Right lobe of liver (tissue), 6 donors: Measurements from ENCODE around the gene GID8. TPM values are rescaled to one million over a fixed set of nuclear protein-coding genes. Genes with fewer than 3 reads are reported as not detected.

ENCODE experiments used
- ATAC-seq, 4 donors: fragments of 200-7000 bp; cut with Tn5 transposase; one replicate each; pipeline ENCODE4 v1.9.1; 2020; ENCODE audit warnings: mild to moderate bottlenecking in 4 of 4, moderate library complexity in 4 of 4
- DNase-seq, 3 donors: peaks; one replicate each; pipeline ENCODE4 v3.0.0-alpha.2; 2020
- H3K27ac ChIP-seq, 3 donors: fragments of 200-600 bp; one replicate each; pipeline ENCODE4 v1.8.0; 2022
- H3K27me3 ChIP-seq, 2 donors: fragments of 200-600 bp; one replicate each; pipeline ENCODE4 v1.8.0; 2022
- H3K36me3 ChIP-seq, 4 donors: fragments of 200-600 bp; sonication (generic) in 1 of 4; one replicate each; pipeline versions ENCODE4 v1.5.1 to v1.8.0; 2017 to 2022; ENCODE audit warnings: control low read depth in 1 of 4
- H3K4me1 ChIP-seq, 4 donors: fragments of 200-600 bp; sonication (generic) in 1 of 4; one replicate each; pipeline versions ENCODE4 v1.5.1 to v1.8.0; 2017 to 2022; ENCODE audit warnings: control low read depth in 1 of 4
- H3K4me3 ChIP-seq, 3 donors: fragments of 200-600 bp; one replicate each; pipeline ENCODE4 v1.8.0; 2022
- H3K9me3 ChIP-seq, 4 donors: fragments of 200-600 bp; sonication (generic) in 1 of 4; one replicate each; pipeline versions ENCODE4 v1.5.1 to v1.8.0; 2017 to 2022; ENCODE audit warnings: control low read depth in 1 of 4
- POLR2A ChIP-seq: fragments of 450-650 bp; IDR thresholded peaks from one replicate; pipeline ENCODE4 v1.6.1; 2017; ENCODE audit warnings: antibody characterized with exemption, mild to moderate bottlenecking
- WGBS: methylation state at CpG from one replicate; pipeline ENCODE4 v1.1.6; 2018; ENCODE audit warnings: low coverage, low lambda C conversion rate; ENCODE audit not compliant: insufficient coverage; ENCODE audit errors: missing lambda C conversion rate; 5-methylcytosine and 5-hydroxymethylcytosine counted together
- intact Hi-C, 2 donors: fragments of 100-400 bp; cut with DNase I; formaldehyde crosslinking; loops; one replicate each; pipeline versions ENCODE4 v1.11.2 to v1.14.1; 2022
- total RNA-seq, 6 experiments: library from RNA; depleted of rRNA in 2 of 6; stranded (reverse); fragments of >200 nt in 2 of 6; fragmentation: NEBNext Ultra II Directional in 3 of 6; extraction: Animal tissue kit (Norgen Biotek cat#: 25700) in 3 of 6; gene quantifications; one replicate each; pipeline versions ENCODE4 v1.1.0 to v1.2.4, GENCODE V29; 2016 to 2023
- TF ChIP-seq, protein P1 (sequence below), 4 donors: fragments of 200-600 bp in 3 of 4; fragments of 450-650 bp in 1 of 4; IDR thresholded peaks; one replicate each; pipeline versions ENCODE4 v1.5.1 to v1.8.0; 2016 to 2022; ENCODE audit warnings: antibody characterized with exemption in 4 of 4, mild to moderate bottlenecking in 2 of 4
- donor health status: DM: no; HTN: yes; CAD: no.
- donor health status: DM: no; HTN: no; CAD: no.
- donor health status: DM: no; HTN: no; CAD: no.
- donor health status: DM: no; HTN: yes; CAD: no.
- donor health status: DM: no; HTN: yes; CAD: no.

Gene GID8
- total RNA-seq, 6 experiments from 2014 or later = 12.6 to 18.9 (median 15.1) TPM

DNA sequence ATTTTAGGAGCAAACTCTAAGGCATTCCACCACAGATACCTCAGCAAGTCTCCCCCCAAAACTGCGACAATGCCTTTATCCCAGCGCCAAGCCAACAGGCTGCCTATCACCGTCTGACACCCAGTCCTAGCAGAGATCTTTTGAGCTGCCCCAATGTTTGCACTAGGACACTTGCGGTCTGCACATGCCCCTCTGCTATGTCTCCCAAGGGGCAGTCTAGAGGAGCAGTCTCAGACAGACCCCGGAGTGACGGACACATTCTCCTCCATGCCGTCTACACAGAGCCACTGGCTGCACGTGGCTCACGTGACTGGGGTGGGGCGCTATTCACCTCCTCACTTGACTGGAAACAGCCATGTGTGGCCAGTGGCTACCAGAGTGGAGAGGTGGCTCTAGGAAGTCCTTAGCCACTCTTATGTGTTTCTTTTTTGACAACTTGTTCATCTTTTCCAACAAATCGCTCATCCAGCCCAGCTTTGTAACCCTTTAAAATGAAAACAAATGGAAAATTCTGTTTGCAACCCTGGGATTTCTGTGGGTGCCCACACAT, 27.7 kb upstream of the GID8 start:
- peaks cover 0 to 23% (median 7%) of the 10 kb centered on the region in 4 donors for H3K4me1 ChIP-seq
- WGBS = 93% methylated on average over 6 of the region's 11 CpGs
- peaks cover 10 to 79% (median 51%) of the 10 kb centered on the region in 4 donors for H3K36me3 ChIP-seq
- H3K9me3 ChIP-seq = no peaks in the 10 kb centered on the region
- TF ChIP-seq POLR2A = no peak
- TF ChIP-seq, protein P1, sequence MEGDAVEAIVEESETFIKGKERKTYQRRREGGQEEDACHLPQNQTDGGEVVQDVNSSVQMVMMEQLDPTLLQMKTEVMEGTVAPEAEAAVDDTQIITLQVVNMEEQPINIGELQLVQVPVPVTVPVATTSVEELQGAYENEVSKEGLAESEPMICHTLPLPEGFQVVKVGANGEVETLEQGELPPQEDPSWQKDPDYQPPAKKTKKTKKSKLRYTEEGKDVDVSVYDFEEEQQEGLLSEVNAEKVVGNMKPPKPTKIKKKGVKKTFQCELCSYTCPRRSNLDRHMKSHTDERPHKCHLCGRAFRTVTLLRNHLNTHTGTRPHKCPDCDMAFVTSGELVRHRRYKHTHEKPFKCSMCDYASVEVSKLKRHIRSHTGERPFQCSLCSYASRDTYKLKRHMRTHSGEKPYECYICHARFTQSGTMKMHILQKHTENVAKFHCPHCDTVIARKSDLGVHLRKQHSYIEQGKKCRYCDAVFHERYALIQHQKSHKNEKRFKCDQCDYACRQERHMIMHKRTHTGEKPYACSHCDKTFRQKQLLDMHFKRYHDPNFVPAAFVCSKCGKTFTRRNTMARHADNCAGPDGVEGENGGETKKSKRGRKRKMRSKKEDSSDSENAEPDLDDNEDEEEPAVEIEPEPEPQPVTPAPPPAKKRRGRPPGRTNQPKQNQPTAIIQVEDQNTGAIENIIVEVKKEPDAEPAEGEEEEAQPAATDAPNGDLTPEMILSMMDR (IDR thresholded peaks at IDR 0.05) = no peak
- ATAC-seq (no peak), DNase-seq (no peak)
- H3K27ac ChIP-seq = no peak overlapping the region
- no peak overlapping the region for H3K4me3 ChIP-seq
- intact Hi-C loops = no loop called here
- no peaks in the 10 kb centered on the region for H3K27me3 ChIP-seq

DNA sequence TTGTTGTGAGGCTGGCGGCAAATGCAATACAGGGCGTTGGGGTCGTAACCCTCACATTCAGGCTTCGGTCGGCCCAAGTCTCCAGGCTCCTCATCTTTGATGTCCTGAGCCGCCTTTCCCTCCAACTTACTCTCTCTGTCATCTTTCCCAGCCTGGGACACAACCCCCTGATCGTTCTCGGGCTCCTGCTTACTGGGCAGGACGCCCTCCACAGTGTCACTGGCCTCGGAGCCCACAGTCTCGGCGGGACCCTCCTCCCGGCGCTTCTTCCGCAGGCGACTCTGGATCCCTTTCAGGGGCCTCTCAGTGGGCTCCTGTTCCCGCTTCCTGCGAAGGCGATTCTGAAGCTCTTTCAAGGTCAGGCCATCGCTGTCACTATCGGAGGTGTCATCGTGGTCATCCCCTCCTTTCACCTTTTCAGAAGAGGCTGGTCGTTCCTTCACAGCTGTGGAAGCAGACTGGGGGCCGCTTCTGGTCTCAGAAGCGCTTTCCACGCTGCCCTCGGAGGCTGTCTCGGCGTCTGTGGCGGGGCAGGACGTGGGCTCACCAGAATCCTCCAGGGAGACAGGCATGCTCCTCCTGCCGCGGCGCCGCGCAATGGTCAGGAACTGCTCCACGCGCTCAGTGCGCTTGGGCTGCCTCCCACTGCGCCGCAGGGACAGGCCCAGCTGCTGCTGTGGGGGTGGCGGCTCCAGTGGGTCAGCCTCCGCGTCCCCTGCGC, 27.0 kb upstream of the GID8 start:
- Histone ChIP-seq H3K4me1 (peaks cover 0 to 30% (median 9%) of the 10 kb centered on the region in 4 donors), H3K36me3 (peaks cover 10 to 73% (median 45%) of the 10 kb centered on the region in 4 donors), H3K27ac (no peak overlapping the region), H3K27me3 (no peaks in the 10 kb centered on the region), H3K9me3 (no peaks in the 10 kb centered on the region), H3K4me3 (no peak overlapping the region)
- intact Hi-C loops = no loop called here
- DNase-seq (no peak), ATAC-seq (no peak)
- 87% methylated on average over 13 of the region's 45 CpGs for WGBS
- no peak for TF ChIP-seq POLR2A
- TF ChIP-seq, protein P1 (IDR thresholded peaks at IDR 0.05) = no peak

DNA sequence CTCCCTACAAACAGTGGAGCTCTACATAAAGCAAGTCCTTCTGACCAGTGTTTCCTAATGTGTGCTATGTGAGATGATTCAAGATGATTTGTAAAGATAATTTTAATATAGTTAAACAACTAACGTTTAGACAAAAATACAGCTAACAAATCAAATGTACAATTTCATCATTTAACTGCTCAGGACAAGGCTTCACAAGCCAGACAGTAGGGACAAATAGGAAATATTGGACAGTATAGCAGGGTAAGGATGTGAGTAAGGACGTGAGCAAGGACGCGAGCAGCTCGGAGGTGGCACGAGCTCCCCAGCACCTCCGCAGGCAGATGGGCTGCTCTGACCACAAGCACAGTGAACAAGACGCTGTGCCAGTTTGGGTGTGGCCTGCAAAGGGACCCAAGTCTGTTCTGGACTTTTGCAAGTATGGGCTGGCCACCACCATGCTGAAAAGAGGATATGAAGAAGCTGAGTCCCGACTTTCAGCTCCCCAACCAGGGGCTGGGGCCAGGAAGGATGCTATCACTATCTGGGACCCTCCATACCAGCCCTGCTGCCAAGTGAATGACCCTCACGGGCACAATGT, 26.2 kb upstream of the GID8 start:
- Histone ChIP-seq H3K27me3 (no peaks in the 10 kb centered on the region), H3K4me1 (peaks cover 0 to 34% (median 13%) of the 10 kb centered on the region in 4 donors), H3K4me3 (no peak overlapping the region), H3K36me3 (peaks cover 10 to 64% (median 38%) of the 10 kb centered on the region in 4 donors), H3K27ac (no peak overlapping the region), H3K9me3 (no peaks in the 10 kb centered on the region)
- TF ChIP-seq, protein P1 (IDR thresholded peaks at IDR 0.05) = no peak
- no peak for TF ChIP-seq POLR2A
- WGBS = 68% methylated on average over 8 of the region's 10 CpGs
- no peak for ATAC-seq
- DNase-seq = no peak
- intact Hi-C loops = no loop called here

DNA sequence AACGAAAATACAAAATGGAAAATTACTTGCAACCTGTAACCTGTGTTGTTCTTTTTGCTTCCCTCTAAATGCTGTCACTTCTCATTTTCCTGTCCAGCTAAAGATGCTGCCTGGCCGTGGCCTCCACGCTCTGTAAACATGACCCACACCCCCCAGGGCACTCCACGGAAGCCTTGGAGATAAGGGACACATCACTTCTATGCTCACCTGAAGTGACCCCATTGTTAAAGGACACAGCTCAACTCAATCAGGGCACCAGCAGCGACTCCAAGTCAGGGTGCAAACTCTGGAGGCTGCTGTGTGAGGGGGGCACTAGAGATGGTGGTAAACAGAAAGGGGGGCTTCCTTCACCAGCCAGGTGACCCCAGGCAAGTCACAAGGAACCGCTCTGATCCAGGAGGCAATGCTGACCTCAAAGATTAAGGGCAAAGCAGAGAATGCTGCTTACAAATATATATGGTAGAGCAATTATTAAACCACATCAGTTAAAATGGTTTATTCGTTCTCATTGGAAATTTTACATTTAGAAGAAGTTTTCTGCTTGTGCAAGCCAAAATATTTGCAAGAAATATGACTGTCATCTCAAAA, 24.8 kb upstream of the GID8 start:
- Histone ChIP-seq H3K27ac (no peak overlapping the region), H3K4me3 (no peak overlapping the region), H3K36me3 (peaks cover 6 to 51% (median 30%) of the 10 kb centered on the region in 4 donors), H3K27me3 (no peaks in the 10 kb centered on the region), H3K9me3 (no peaks in the 10 kb centered on the region), H3K4me1 (peaks cover 0 to 44% (median 18%) of the 10 kb centered on the region in 4 donors)
- DNase-seq (no peak), ATAC-seq (no peak)
- WGBS = 55% methylated on average over 7 of the region's 7 CpGs
- intact Hi-C loops = no loop called here
- TF ChIP-seq, protein P1 (IDR thresholded peaks at IDR 0.05) = no peak
- no peak for TF ChIP-seq POLR2A
